PC-9 (cell line): Measurements from ENCODE around the gene YPEL2.

Experiments used
- CTCF ChIP-seq: fragments of 200-600 bp; sonication (generic); conservative IDR thresholded peaks from 2 replicates; pipeline ENCODE4 v1.6.1; 2017; ENCODE audit warnings: mixed run types, antibody characterized with exemption, mild to moderate bottlenecking, moderate library complexity
- EZH2 ChIP-seq: fragments of 200-600 bp; sonication (generic); IDR thresholded peaks from 2 replicates; pipeline ENCODE4 v1.8.0; 2017; ENCODE audit warnings: antibody characterized with exemption, low read depth

GRCh38 chr17:59441464-59442096 lies 110.1 kb downstream of the YPEL2 start:
- TF ChIP-seq CTCF, result no peak
- TF ChIP-seq EZH2, result no peak
